H9 (cell line): Measurements from ENCODE around the gene TRPM5. TPM values are rescaled to one million over a fixed set of nuclear protein-coding genes. Genes with fewer than 3 reads are reported as not detected.

ENCODE experiments used
- DNase-seq: peaks from one replicate; pipeline ENCODE4 v3.0.0-alpha.2; 2017
- H2AFZ ChIP-seq: one replicate; pipeline ENCODE4 v1.6.1; 2013; ENCODE audit warnings: mild to moderate bottlenecking, low read length, control low read depth, moderate library complexity
- H2AK5ac ChIP-seq: 2 replicates; pipeline ENCODE4 v1.6.1; 2013; ENCODE audit warnings: low read length, control low read depth, mixed read lengths; ENCODE audit not compliant: insufficient read length
- H2BK120ac ChIP-seq: one replicate; pipeline ENCODE4 v1.6.1; 2013; ENCODE audit warnings: low read depth, mild to moderate bottlenecking, low read length, control low read depth, inconsistent platforms; ENCODE audit not compliant: poor library complexity, severe bottlenecking
- H2BK12ac ChIP-seq: 2 replicates; pipeline ENCODE4 v1.6.1; 2013; ENCODE audit warnings: low read length, control low read depth, mixed read lengths, low read depth; ENCODE audit not compliant: insufficient read length
- H2BK15ac ChIP-seq: 2 replicates; pipeline ENCODE4 v1.6.1; 2013; ENCODE audit warnings: low read depth, low read length, control low read depth
- H2BK20ac ChIP-seq: one replicate; pipeline ENCODE4 v1.6.1; 2013; ENCODE audit warnings: low read depth, mild to moderate bottlenecking, low read length, control low read depth, inconsistent platforms; ENCODE audit not compliant: poor library complexity, severe bottlenecking
- H2BK5ac ChIP-seq: 2 replicates; pipeline ENCODE4 v1.6.1; 2013; ENCODE audit warnings: low read length, control low read depth, mixed read lengths; ENCODE audit not compliant: insufficient read length
- H3K14ac ChIP-seq: 2 replicates; pipeline ENCODE4 v1.6.1; 2013; ENCODE audit warnings: low read length, control low read depth; ENCODE audit not compliant: insufficient read depth
- H3K18ac ChIP-seq: 2 replicates; pipeline ENCODE4 v1.6.1; 2013; ENCODE audit warnings: low read depth, mild to moderate bottlenecking, mixed read lengths, low read length, control low read depth; ENCODE audit not compliant: insufficient read length
- H3K23ac ChIP-seq: 2 replicates; pipeline ENCODE4 v1.6.1; 2013; ENCODE audit warnings: low read length, control low read depth, mixed read lengths, low read depth; ENCODE audit not compliant: insufficient read length
- H3K23me2 ChIP-seq: 2 replicates; pipeline ENCODE4 v1.6.1; 2013; ENCODE audit warnings: low read depth, mild to moderate bottlenecking, mixed read lengths, low read length, control low read depth; ENCODE audit not compliant: insufficient read length, poor library complexity, severe bottlenecking
- H3K27ac ChIP-seq: 2 replicates; pipeline ENCODE4 v1.5.1; 2013; ENCODE audit warnings: low read length, control low read depth, mixed read lengths, low read depth; ENCODE audit not compliant: insufficient read length
- H3K27me3 ChIP-seq: 2 replicates; pipeline ENCODE4 v1.6.1; 2013; ENCODE audit warnings: low read length, control low read depth, inconsistent platforms; ENCODE audit not compliant: insufficient read depth
- H3K4ac ChIP-seq: 2 replicates; pipeline ENCODE4 v1.6.1; 2013; ENCODE audit warnings: low read depth, mild to moderate bottlenecking, control low read depth, inconsistent platforms, low read length, moderate library complexity
- H3K4me1 ChIP-seq: 2 replicates; pipeline ENCODE4 v1.6.1; 2013; ENCODE audit warnings: low read length, control low read depth, inconsistent platforms; ENCODE audit not compliant: insufficient read depth
- H3K4me2 ChIP-seq: 2 replicates; pipeline ENCODE4 v1.6.1; 2013; ENCODE audit warnings: low read length, control low read depth, mixed read lengths; ENCODE audit not compliant: insufficient read length, insufficient read depth
- H3K56ac ChIP-seq: 2 replicates; pipeline ENCODE4 v1.6.1; 2013; ENCODE audit warnings: low read depth, mild to moderate bottlenecking, mixed read lengths, low read length, control low read depth; ENCODE audit not compliant: insufficient read length
- H3K79me1 ChIP-seq: 2 replicates; pipeline ENCODE4 v1.6.1; 2013; ENCODE audit warnings: low read depth, mild to moderate bottlenecking, moderate library complexity, low read length, control low read depth, inconsistent platforms; ENCODE audit not compliant: insufficient read depth, poor library complexity, severe bottlenecking
- H3K79me2 ChIP-seq: 2 replicates; pipeline ENCODE4 v1.6.1; 2013; ENCODE audit warnings: low read length, control low read depth, inconsistent platforms; ENCODE audit not compliant: insufficient read depth
- H3K9ac ChIP-seq: 2 replicates; pipeline ENCODE4 v1.6.1; 2013; ENCODE audit warnings: low read length, control low read depth, mixed read lengths; ENCODE audit not compliant: insufficient read length; ENCODE audit errors: extremely low read depth
- H3K9me3 ChIP-seq: one replicate; pipeline ENCODE4 v1.6.1; 2013; ENCODE audit warnings: low read depth, low read length, inconsistent platforms; ENCODE audit not compliant: control insufficient read depth
- H3T11ph ChIP-seq: one replicate; pipeline ENCODE4 v1.6.1; 2013; ENCODE audit warnings: mild to moderate bottlenecking, low read length, control low read depth, inconsistent platforms
- H4K20me1 ChIP-seq: one replicate; pipeline ENCODE4 v1.6.1; 2013; ENCODE audit not compliant: control insufficient read depth, insufficient read length, insufficient read depth
- H4K5ac ChIP-seq: 2 replicates; pipeline ENCODE4 v1.6.1; 2013; ENCODE audit warnings: low read depth, mild to moderate bottlenecking, mixed read lengths, low read length, control low read depth; ENCODE audit not compliant: insufficient read length
- H4K8ac ChIP-seq: replicated peaks from 2 replicates; pipeline ENCODE4 v1.6.1; 2013; ENCODE audit warnings: low read length, control low read depth, mixed read lengths, low read depth; ENCODE audit not compliant: insufficient read length
- H4K91ac ChIP-seq: 2 replicates; pipeline ENCODE4 v1.6.1; 2013; ENCODE audit warnings: low read depth, mild to moderate bottlenecking, moderate library complexity, mixed read lengths, low read length, control low read depth; ENCODE audit not compliant: insufficient read length
- H3K27ac Mint-ChIP-seq, 3 experiments: 2 replicates in 2 of 3; 3 replicates in 1 of 3; pipeline ENCODE4 v1.8.0; 2020 to 2021; ENCODE audit warnings: mixed read lengths in 3 of 3, mild to moderate bottlenecking in 1 of 3, moderate library complexity in 1 of 3
- H3K27me3 Mint-ChIP-seq: 2 replicates; pipeline ENCODE4 v1.8.0; 2021; ENCODE audit warnings: low read depth, mild to moderate bottlenecking, moderate library complexity, mixed read lengths
- H3K36me3 Mint-ChIP-seq, 3 experiments: 2 replicates in 2 of 3; 3 replicates in 1 of 3; pipeline ENCODE4 v1.8.0; 2020 to 2021; ENCODE audit warnings: low read depth in 3 of 3, mixed read lengths in 3 of 3; ENCODE audit not compliant: insufficient read depth in 1 of 3
- H3K4me1 Mint-ChIP-seq, 2 experiments: 2 replicates each; pipeline ENCODE4 v1.8.0; 2020; ENCODE audit warnings: mixed read lengths in 2 of 2
- H3K4me3 Mint-ChIP-seq, 2 experiments: 2 replicates in 1 of 2; 3 replicates in 1 of 2; pipeline ENCODE4 v1.8.0; 2020 to 2021; ENCODE audit warnings: mild to moderate bottlenecking in 2 of 2, mixed read lengths in 2 of 2, moderate library complexity in 1 of 2
- H3K9me3 Mint-ChIP-seq, 2 experiments: 2 replicates in 1 of 2; 3 replicates in 1 of 2; pipeline ENCODE4 v1.8.0; 2020; ENCODE audit warnings: mild to moderate bottlenecking in 2 of 2, mixed read lengths in 2 of 2, moderate library complexity in 1 of 2
- WGBS: extraction: QIAGEN DNeasy Blood & Tissue Kit; methylation state at CpG from one replicate; pipeline ENCODE4 v1.1.7; 2013; ENCODE audit warnings: missing lambda C conversion rate, low lambda C conversion rate, mixed read lengths; ENCODE audit not compliant: insufficient read length; ENCODE audit errors: extremely low coverage; 5-methylcytosine and 5-hydroxymethylcytosine counted together
- total RNA-seq: library from RNA; stranded (reverse); gene quantifications from 2 replicates; pipeline ENCODE4 v1.2.1, GENCODE V29; 2021
- TF ChIP-seq, protein P1 (sequence below): fragments of 200-600 bp; sonication (generic); conservative IDR thresholded peaks from 3 replicates; pipeline ENCODE4 v1.8.0; 2021; ENCODE audit warnings: antibody characterized with exemption, mild to moderate bottlenecking

TRPM5 gene
- total RNA-seq, 1 experiment from 2014 or later: 0.09 TPM

DNA sequence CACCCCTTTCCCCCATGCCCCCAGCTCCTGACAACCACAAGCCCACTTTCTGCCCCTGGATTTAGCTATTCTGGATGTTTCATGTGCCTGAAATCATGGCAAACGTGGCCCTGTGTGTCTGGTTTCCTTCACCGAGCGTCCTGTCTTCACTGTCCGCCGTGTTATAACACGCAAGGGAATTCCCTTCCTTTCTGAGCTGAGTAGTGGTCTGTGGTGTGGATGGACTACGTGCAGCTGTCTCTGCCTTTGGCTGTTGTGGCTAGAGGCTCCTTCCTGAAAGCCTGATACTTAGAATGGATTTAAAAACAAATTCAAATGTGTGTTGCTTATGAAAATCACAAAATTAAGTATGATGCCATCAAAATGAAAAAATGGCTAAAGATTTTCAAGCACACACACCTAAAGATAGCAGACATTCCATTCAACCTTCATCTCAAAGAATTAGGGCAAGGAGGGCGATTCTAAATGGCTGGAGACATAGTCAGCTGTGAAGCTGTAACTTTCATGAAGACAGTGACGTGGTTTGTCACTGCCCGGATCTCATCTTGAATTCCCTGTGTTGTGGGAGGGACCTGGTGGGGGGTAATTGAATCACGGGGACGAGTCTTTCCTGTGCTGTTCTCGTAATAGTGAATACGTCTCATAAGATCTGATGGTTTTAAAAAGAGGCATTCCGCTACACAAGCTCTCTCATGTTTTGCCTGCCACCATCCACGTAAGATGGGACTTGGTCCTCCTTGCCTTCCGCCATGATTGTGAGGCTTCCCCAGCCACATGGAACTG, 31.0 kb upstream of the TRPM5 start:
- Mint-ChIP-seq H3K9me3 (peaks cover 24 to 28% of the 10 kb centered on the region in 2 experiments), H3K36me3 (peaks cover 0 to 9% (median 3%) of the 10 kb centered on the region in 3 experiments; a peak in 4 of 7 replicates), H3K4me1 (no peaks in the 10 kb centered on the region), H3K27ac (no peak overlapping the region; a peak in 1 of 7 replicates), H3K27me3 (peaks cover 90% of the 10 kb centered on the region), H3K4me3 (no peak overlapping the region)
- H3K79me2 ChIP-seq: no peaks in the 10 kb centered on the region
- H3K4me1 ChIP-seq: no peaks in the 10 kb centered on the region
- H3K4ac ChIP-seq: no peak overlapping the region
- no peak overlapping the region for H3K27ac ChIP-seq
- no peak overlapping the region for H3K23ac ChIP-seq
- no peaks in the 10 kb centered on the region for H3K23me2 ChIP-seq
- H3K18ac ChIP-seq: no peak overlapping the region
- no peak overlapping the region for H2BK15ac ChIP-seq
- no peak overlapping the region for H2AFZ ChIP-seq
- H2BK20ac ChIP-seq: no peak overlapping the region
- H2AK5ac ChIP-seq: no peak overlapping the region
- peaks cover 2% of the 10 kb centered on the region; the same call in 1 of the 2 replicates for H3K27me3 ChIP-seq
- H4K20me1 ChIP-seq: no peaks in the 10 kb centered on the region
- H3K14ac ChIP-seq: no peak overlapping the region
- no peak overlapping the region for H4K8ac ChIP-seq
- TF ChIP-seq, protein P1, sequence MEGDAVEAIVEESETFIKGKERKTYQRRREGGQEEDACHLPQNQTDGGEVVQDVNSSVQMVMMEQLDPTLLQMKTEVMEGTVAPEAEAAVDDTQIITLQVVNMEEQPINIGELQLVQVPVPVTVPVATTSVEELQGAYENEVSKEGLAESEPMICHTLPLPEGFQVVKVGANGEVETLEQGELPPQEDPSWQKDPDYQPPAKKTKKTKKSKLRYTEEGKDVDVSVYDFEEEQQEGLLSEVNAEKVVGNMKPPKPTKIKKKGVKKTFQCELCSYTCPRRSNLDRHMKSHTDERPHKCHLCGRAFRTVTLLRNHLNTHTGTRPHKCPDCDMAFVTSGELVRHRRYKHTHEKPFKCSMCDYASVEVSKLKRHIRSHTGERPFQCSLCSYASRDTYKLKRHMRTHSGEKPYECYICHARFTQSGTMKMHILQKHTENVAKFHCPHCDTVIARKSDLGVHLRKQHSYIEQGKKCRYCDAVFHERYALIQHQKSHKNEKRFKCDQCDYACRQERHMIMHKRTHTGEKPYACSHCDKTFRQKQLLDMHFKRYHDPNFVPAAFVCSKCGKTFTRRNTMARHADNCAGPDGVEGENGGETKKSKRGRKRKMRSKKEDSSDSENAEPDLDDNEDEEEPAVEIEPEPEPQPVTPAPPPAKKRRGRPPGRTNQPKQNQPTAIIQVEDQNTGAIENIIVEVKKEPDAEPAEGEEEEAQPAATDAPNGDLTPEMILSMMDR: no peak
- H2BK5ac ChIP-seq: no peak overlapping the region
- no peak for DNase-seq
- no peak overlapping the region for H3K56ac ChIP-seq
- no peak overlapping the region for H3T11ph ChIP-seq
- no peak overlapping the region for H2BK120ac ChIP-seq
- no peak overlapping the region for H4K91ac ChIP-seq
- WGBS: no CpG with 5 or more reads among the region's 17 CpGs
- H2BK12ac ChIP-seq: no peak overlapping the region
- H3K4me2 ChIP-seq: no peak overlapping the region
- H4K5ac ChIP-seq: no peak overlapping the region
- no peaks in the 10 kb centered on the region for H3K9me3 ChIP-seq
- H3K9ac ChIP-seq: no peak overlapping the region
- no peaks in the 10 kb centered on the region for H3K79me1 ChIP-seq
